ENCODE results near the gene MMP8.

MMP8 gene

DNA sequence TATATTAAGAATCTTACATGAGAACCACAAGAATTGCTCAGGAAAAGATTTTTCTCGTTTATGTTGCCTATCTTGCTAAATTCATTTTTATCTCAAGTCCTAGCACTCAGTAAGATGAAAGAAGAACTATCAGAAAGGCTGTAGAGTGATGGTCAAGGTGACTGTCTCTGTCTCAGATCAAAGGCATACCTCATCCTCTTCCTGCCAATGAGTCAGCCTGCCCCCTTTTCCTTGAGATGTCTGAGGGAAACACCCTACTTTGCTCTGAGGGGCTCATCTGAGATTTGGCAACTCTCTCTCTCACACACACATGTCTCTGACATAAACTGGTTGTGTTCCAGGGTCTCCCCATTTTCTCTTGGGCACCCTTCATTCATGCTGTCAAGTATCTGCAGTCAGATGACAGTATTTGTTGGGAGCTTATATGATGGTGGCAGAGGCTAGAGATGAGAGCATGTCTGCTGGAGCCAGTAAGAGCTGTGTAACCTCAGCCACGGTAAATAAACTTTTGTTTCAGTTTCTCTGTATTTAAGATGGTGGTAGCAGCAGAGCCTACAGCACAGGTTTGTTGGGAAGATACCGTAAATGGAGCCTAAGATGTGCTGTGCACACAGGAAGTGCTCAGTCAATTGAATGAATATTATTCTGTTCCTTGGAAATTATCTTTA, 20.8 kb downstream of the MMP8 start:
- no peak for DNase-seq (ENCODE audit: low spot score)
- TF ChIP-seq, protein P1, sequence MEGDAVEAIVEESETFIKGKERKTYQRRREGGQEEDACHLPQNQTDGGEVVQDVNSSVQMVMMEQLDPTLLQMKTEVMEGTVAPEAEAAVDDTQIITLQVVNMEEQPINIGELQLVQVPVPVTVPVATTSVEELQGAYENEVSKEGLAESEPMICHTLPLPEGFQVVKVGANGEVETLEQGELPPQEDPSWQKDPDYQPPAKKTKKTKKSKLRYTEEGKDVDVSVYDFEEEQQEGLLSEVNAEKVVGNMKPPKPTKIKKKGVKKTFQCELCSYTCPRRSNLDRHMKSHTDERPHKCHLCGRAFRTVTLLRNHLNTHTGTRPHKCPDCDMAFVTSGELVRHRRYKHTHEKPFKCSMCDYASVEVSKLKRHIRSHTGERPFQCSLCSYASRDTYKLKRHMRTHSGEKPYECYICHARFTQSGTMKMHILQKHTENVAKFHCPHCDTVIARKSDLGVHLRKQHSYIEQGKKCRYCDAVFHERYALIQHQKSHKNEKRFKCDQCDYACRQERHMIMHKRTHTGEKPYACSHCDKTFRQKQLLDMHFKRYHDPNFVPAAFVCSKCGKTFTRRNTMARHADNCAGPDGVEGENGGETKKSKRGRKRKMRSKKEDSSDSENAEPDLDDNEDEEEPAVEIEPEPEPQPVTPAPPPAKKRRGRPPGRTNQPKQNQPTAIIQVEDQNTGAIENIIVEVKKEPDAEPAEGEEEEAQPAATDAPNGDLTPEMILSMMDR (IDR thresholded peaks at IDR 0.05; ENCODE audit: extremely low read depth, missing control alignments), result no peak

DNA sequence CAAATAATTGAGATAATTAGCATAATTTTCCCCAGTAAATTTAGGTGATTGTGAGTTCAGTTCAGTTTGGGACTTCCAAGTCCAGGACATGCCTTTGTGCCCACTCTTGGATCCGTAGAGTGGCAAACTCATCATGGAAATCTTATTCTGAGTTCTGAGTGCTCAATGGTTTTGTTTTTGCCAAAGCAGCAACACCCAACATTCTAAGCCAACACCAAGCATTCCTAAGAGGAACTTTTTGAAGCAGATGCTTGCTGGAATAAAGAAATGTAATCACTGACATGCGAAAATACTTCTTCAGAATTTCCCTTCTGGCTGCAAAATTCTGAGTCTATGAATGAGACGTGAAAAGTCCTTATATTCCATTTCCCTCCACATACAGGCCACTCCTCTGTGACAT, 29.6 kb downstream of the MMP8 start:
- no peak for DNase-seq (ENCODE audit: low spot score)
- TF ChIP-seq, protein P1 (IDR thresholded peaks at IDR 0.05; ENCODE audit: extremely low read depth, missing control alignments), result no peak

DNA sequence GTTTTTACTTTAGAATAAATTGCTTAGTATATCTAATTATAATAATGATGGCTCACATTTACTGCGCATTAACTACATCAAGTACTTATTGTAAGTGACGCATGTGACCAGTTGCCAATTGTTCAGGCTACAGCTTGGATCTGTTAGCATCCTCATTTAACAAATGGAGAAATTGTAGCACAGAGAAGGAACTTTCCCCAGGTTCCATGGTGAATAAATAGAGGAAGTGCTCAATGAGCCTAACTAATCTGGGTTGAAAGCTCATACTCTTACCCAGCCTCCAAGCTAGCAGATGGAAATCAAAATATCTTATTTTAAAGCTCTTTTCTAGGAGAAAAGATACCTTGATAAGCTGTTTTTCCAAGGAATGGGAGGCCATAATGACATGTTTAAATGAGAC, 39.0 kb downstream of the MMP8 start:
- TF ChIP-seq, protein P1 (IDR thresholded peaks at IDR 0.05; ENCODE audit: extremely low read depth, missing control alignments), result no peak
- DNase-seq (ENCODE audit: low spot score), result no peak

DNA sequence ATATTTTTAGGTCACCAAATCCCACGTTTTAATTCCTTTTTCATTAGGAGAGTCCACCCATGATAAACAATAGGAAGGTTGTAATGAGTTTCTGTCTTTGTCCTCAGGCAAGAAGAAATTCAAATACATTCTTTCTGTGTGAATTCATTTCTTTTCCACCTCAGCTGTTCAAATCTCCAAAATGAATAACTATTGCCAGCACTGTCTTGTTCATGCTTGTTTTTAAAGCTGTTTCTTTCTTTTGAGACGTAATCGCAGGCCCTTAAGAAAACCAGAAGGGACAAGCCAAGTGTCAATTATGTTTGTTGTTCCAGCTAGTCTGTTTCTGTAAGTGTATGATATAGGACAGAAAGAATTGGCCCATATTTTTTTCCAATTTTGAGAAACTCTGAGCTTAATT, 39.4 kb downstream of the MMP8 start:
- TF ChIP-seq, protein P1 (IDR thresholded peaks at IDR 0.05; ENCODE audit: extremely low read depth, missing control alignments), result no peak
- no peak for DNase-seq (ENCODE audit: low spot score)

DNA sequence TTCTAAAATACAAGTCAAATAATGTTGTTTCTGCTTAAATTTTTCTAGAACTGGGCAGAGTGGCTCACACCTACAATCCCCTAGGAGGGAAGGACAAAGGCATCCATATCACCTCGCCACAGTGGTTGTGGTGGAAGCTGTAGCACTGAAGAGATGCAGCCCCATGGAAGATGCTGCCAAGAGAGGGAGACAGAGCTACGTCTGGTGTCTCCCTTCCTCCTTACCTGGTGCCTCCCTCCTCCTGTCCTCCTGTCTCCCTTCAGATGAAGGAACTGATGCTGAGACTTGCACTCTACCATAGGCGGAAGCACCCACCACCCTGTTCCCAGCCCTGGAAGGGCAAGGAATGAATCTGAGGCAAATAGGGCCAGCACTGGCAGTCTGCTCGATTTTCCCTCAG, 41.5 kb downstream of the MMP8 start:
- TF ChIP-seq, protein P1 (IDR thresholded peaks at IDR 0.05; ENCODE audit: extremely low read depth, missing control alignments), result no peak
- DNase-seq (ENCODE audit: low spot score), result no peak

DNA sequence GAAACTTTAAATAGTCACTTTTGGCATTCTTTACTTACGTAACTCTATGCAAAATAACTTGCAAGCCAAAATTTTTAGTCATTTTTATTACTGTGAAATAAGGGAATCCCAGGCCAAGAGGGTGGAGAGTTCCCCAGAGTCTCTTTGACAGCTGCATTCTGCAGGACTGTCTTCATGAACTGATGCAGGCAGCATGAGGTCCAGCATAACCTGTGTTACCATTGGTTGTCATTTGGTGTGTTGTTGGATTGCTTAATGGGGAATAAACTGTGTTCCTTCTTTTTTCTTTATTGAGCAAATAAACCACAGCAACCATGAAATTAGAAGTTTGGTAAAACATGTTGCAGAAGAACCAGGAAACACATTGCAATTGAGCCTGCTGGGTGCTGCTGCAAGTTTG, 43.8 kb downstream of the MMP8 start:
- TF ChIP-seq, protein P1 (IDR thresholded peaks at IDR 0.05; ENCODE audit: extremely low read depth, missing control alignments), result no peak
- no peak for DNase-seq (ENCODE audit: low spot score)

DNA sequence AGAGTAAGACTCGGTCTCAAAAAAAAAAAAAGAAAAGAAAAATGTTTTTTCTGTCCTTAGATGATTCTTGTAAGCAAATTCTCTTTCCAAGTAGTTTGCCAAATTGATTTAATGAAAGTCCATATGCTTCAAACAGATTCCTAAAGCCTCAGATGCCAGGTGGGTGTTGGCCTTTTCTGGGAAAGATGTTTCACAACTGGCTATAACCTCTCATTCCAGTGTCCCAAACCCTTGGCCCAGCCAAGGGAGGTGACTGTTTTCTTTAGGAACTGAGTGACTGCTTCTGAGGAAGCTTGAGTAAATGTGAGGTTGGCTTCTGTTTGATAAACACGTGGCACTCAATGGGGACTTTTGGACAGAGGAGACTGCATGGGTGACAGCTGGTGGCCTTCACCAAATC, 46.7 kb downstream of the MMP8 start:
- no peak for DNase-seq (ENCODE audit: low spot score)
- TF ChIP-seq, protein P1 (IDR thresholded peaks at IDR 0.05; ENCODE audit: extremely low read depth, missing control alignments), result no peak

Measured in GM20000 (cell line).